Heart left ventricle (tissue), 16 donors: ENCODE measurements around the gene PLAC8. TPM values are rescaled to one million over a fixed set of nuclear protein-coding genes. Genes with fewer than 3 reads are reported as not detected.
A peak's percentile ranks its signal among the peaks of the same experiment; 100 is the strongest.

Source experiments
- ATAC-seq, 4 donors: fragments of 200-7000 bp; cut with Tn5 transposase; one replicate each; pipeline ENCODE4 v1.9.1; 2020 to 2022; ENCODE audit warnings: moderate library complexity in 4 of 4, mild to moderate bottlenecking in 3 of 4, moderate number of reproducible peaks in 1 of 4
- DNase-seq, 5 donors: peaks; one replicate each; pipeline ENCODE4 v3.0.0-alpha.2; 2020
- H3K27ac ChIP-seq, 12 donors: fragments of 200-600 bp; sonication (generic) in 4 of 12; one replicate each; pipeline versions ENCODE4 v1.5.0 to v1.8.0; 2016 to 2022; ENCODE audit warnings: mild to moderate bottlenecking in 2 of 12
- H3K27me3 ChIP-seq, 9 donors: fragments of 200-600 bp; sonication (generic) in 2 of 9; one replicate each; pipeline versions ENCODE4 v1.5.1 to v1.8.0; 2016 to 2022; ENCODE audit warnings: mild to moderate bottlenecking in 3 of 9
- H3K36me3 ChIP-seq, 9 donors: fragments of 200-600 bp; sonication (generic) in 2 of 9; one replicate each; pipeline versions ENCODE4 v1.5.0 to v1.8.0; 2018 to 2022; ENCODE audit warnings: mild to moderate bottlenecking in 2 of 9
- H3K4me1 ChIP-seq, 12 donors: fragments of 200-600 bp; sonication (generic) in 4 of 12; one replicate each; pipeline versions ENCODE4 v1.5.0 to v1.8.0; 2016 to 2022; ENCODE audit warnings: mild to moderate bottlenecking in 3 of 12
- H3K4me3 ChIP-seq, 12 donors: fragments of 200-600 bp; sonication (generic) in 4 of 12; one replicate each; pipeline versions ENCODE4 v1.5.0 to v1.8.0; 2017 to 2022; ENCODE audit warnings: mild to moderate bottlenecking in 9 of 12, moderate library complexity in 4 of 12
- H3K9me3 ChIP-seq, 12 donors: fragments of 200-600 bp; sonication (generic) in 4 of 12; one replicate each; pipeline versions ENCODE4 v1.5.0 to v1.8.0; 2016 to 2022; ENCODE audit warnings: mild to moderate bottlenecking in 1 of 12
- POLR2A ChIP-seq, 2 donors: fragments of 450-650 bp; IDR thresholded peaks; one replicate each; pipeline ENCODE4 v1.6.1; 2017; ENCODE audit warnings: antibody characterized with exemption in 2 of 2, mild to moderate bottlenecking in 2 of 2, moderate library complexity in 2 of 2
- WGBS, 4 donors: extraction: QIAGEN DNeasy Blood & Tissue Kit in 2 of 4; methylation state at CpG; one replicate each; pipeline versions ENCODE4 v1.1.5 to v1.1.7; 2013 to 2018; 5-methylcytosine and 5-hydroxymethylcytosine counted together
- intact Hi-C, 10 donors: fragments of 100-400 bp; cut with DNase I; formaldehyde crosslinking; loops; one replicate each; pipeline versions ENCODE4 v1.11.1 to v1.14.2; 2022
- long read RNA-seq, 3 donors: library from polyadenylated mRNA; unstranded; transcript quantifications; one replicate each; pipeline ENCODE4 v2.0.0, GENCODE V29; 2020 to 2021
- polyA plus RNA-seq, 2 donors: library from polyadenylated mRNA; stranded (reverse); fragments of 200-250 nt; gene quantifications; one replicate each; pipeline ENCODE4 v1.2.3, GENCODE V29; 2013
- total RNA-seq, 9 donors: library from RNA; depleted of rRNA in 2 of 9; stranded (reverse); fragments of >200 nt in 2 of 9; fragmentation: NEBNext Ultra II Directional in 3 of 9; extraction: Animal tissue kit (Norgen Biotek cat#: 25700) in 3 of 9; gene quantifications; one replicate each; pipeline versions ENCODE4 v1.1.0 to v1.2.4, GENCODE V29; 2016 to 2023
- TF ChIP-seq, protein P1 (sequence below), 12 donors: fragments of 200-600 bp; sonication (generic) in 4 of 12; IDR thresholded peaks; one replicate each; pipeline versions ENCODE4 v1.5.0 to v1.8.0; 2018 to 2022; ENCODE audit warnings: antibody characterized with exemption in 12 of 12, mild to moderate bottlenecking in 5 of 12
- donor health status: ischemic (EF 13 %, LVEDD 7.1; RV severe dilation, severe dysfunction).
- donor health status: healthy with polysubstance abuse.
- donor health status: DM: no; HTN: yes; CAD: no.
- donor health status: DM: no; HTN: no; CAD: no.
- donor health status: ischemic (EF 25% LVEDD 6.9; RV normal size, moderate dysfunction).
- donor health status: ischemic (EF 25% LVEDD 5.7; RV mildly dilated, moderate dysfunction).
- donor health status: healthy.
- donor health status: DM: yes; HTN: yes; CAD: no.
- donor health status: ischemic (EF 35%, LVEDD 5.7; RV mildly dilated, moderate dysfunction).
- donor health status: nonischemic (EF 11% LVEDD 7.7; RV severe dilation, severe dysfunction).
- donor health status: DM: yes; HTN: yes; CAD: no.
- donor health status: PGD.
- donor health status: ischemic (EF 29% LVEDD 5.4; RV normal size, mild dysfunction).
- donor health status: nonischemic (EF 23%, LVEDD 6.1; RV moderate dilation, normal function).

The PLAC8 gene, protein sequence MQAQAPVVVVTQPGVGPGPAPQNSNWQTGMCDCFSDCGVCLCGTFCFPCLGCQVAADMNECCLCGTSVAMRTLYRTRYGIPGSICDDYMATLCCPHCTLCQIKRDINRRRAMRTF
- total RNA-seq (10 to 100 TPM in 1 of 9 donors, 1 to 10 TPM in 2, under 1 TPM in 4, not detected in 2; 0.31 to 11.3 (median 0.83) TPM), polyA plus RNA-seq (under 1 TPM; 0.38 to 0.73 TPM)
- long read RNA-seq, donor 1: 0 reads
- long read RNA-seq, donor 2, partial matches to known transcripts: 0 of 1 reads
- long read RNA-seq, donor 2, other reads (novel, unspliced or antisense): 0 of 1 reads
- long read RNA-seq, donor 3, partial matches to known transcripts: 0 of 1 reads
- long read RNA-seq, donor 3, other reads (novel, unspliced or antisense): 0 of 1 reads

DNA sequence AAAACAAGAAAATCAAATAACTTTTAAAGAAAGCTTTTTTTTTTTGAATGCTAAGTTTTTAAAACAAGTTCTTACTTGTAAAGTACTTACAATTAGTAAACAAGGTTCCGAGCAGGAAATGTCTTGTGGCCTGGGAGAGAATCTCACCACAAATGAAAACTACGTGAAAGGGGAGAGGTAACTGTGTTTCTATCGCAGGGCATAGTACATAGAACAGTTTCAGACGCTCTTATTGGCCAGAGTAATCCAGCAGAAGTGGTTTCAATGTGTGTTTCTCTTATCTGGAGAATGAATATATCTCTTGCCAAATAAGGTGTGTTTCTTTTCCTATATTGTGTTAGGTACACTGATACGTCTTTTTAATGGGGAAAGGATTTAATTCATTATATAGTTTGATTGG, at the start of gene PLAC8:
Gene PLAC8 (minus strand): TSS at position 154 of the 400 bp plus-strand sequence. CDS start 6,808 bp downstream, outside the sequence.
- Histone ChIP-seq H3K27me3 (peaks cover 0 to 8% (median 0%) of the 10 kb centered on the region in 9 donors), H3K27ac (peak within 1 kb of the TSS in 1 of 12 donors; percentile 91), H3K4me1 (peaks cover 0 to 40% (median 1%) of the 10 kb centered on the region in 12 donors), H3K36me3 (no peaks in the 10 kb centered on the region), H3K4me3 (peak within 1 kb of the TSS in 1 of 12 donors; percentile 75), H3K9me3 (no peaks in the 10 kb centered on the region)
- TF ChIP-seq, protein P1, sequence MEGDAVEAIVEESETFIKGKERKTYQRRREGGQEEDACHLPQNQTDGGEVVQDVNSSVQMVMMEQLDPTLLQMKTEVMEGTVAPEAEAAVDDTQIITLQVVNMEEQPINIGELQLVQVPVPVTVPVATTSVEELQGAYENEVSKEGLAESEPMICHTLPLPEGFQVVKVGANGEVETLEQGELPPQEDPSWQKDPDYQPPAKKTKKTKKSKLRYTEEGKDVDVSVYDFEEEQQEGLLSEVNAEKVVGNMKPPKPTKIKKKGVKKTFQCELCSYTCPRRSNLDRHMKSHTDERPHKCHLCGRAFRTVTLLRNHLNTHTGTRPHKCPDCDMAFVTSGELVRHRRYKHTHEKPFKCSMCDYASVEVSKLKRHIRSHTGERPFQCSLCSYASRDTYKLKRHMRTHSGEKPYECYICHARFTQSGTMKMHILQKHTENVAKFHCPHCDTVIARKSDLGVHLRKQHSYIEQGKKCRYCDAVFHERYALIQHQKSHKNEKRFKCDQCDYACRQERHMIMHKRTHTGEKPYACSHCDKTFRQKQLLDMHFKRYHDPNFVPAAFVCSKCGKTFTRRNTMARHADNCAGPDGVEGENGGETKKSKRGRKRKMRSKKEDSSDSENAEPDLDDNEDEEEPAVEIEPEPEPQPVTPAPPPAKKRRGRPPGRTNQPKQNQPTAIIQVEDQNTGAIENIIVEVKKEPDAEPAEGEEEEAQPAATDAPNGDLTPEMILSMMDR (IDR thresholded peaks at IDR 0.05): no peak
- no peak for TF ChIP-seq POLR2A (IDR thresholded peaks at IDR 0.05)
- no peak for ATAC-seq
- 55 to 72% (median 68%) methylated on average over 5 of the region's 5 CpGs for WGBS, 4 donors
- DNase-seq: no peak
- intact Hi-C loops: no loop called here

DNA sequence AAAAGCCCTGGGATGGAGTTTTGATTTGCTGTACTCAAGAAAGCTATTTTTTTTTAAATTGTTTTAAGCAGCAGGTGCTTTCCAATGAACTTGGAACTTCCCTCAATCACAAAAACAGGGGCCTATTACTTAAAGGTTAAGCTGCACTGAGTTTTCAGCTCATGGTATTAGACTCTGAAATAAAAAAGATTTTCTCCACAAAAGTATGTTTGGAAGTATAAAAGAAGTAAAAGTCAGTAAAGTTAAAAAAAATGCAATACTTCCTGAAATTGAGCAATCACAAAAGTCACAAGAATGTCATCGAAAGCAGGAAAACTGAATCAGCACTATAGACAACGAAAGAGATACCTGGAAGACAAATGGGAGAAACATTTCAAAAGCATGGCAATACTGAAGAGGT, 38.9 kb upstream of the PLAC8 start:
- TF ChIP-seq POLR2A (IDR thresholded peaks at IDR 0.05): no peak
- TF ChIP-seq, protein P1 (IDR thresholded peaks at IDR 0.05): no peak
- H3K36me3 ChIP-seq: no peaks in the 10 kb centered on the region
- WGBS, 4 donors: 59 to 71% (median 69%) methylated on average over 2 of the region's 2 CpGs
- no peaks in the 10 kb centered on the region for H3K27me3 ChIP-seq
- intact Hi-C loops: no loop called here
- no peak overlapping the region for H3K4me3 ChIP-seq
- peaks cover 0 to 11% (median 0%) of the 10 kb centered on the region in 12 donors for H3K9me3 ChIP-seq
- peak overlapping the region in 1 of 12 donors; percentile 24 for H3K27ac ChIP-seq
- ATAC-seq (no peak), DNase-seq (no peak)
- peaks cover 0 to 36% (median 0%) of the 10 kb centered on the region in 12 donors for H3K4me1 ChIP-seq

DNA sequence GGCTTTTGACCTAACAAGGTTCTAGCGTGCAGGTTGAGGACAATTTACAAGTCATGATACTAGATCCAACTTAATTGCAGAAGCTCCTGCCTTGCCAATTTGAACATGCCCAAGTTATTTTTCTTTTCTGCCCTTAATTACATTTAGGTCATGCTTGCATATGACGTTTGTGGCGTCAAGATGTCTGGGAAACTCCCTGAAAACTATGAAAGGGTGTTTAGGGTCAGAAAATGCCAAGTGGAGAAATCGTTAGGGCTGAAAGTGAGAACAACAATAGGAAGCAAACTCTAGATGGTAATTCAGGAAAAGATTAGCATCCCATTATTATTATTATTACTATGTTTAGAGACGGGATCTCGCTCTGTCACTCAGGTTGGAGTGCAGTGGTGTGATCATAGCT, 38.2 kb upstream of the PLAC8 start:
- WGBS, 4 donors: 50 to 64% (median 61%) methylated on average over 6 of the region's 6 CpGs
- Histone ChIP-seq H3K9me3 (peaks cover 0 to 11% (median 0%) of the 10 kb centered on the region in 12 donors), H3K4me3 (no peak overlapping the region), H3K27me3 (no peaks in the 10 kb centered on the region), H3K27ac (peak overlapping the region in 1 of 12 donors; percentile 24), H3K36me3 (no peaks in the 10 kb centered on the region), H3K4me1 (peaks cover 0 to 36% (median 0%) of the 10 kb centered on the region in 12 donors)
- TF ChIP-seq, protein P1 (IDR thresholded peaks at IDR 0.05): no peak
- TF ChIP-seq POLR2A (IDR thresholded peaks at IDR 0.05): no peak
- DNase-seq: no peak
- ATAC-seq: no peak
- intact Hi-C loops: no loop called here

DNA sequence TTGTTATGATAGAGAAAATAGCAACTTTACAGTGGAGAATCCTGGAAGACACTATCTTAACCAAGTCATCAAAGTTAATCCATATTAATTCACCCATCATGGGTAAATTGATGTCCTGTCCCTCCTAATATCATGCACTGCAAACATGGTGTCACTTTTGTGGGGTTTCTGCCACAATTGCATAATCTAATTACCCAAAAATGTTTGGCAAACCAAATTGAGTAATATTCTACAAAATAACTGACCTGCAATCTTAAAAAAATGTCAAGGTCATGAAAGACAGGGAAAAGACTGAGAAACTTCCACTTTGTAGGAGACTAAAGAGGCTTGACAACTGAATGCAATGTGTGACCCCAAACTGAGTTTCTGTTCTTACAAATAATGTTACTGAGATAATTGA, 37.1 kb upstream of the PLAC8 start:
- ATAC-seq (no peak), DNase-seq (no peak)
- Histone ChIP-seq H3K27ac (no peak overlapping the region), H3K27me3 (no peaks in the 10 kb centered on the region), H3K4me3 (no peak overlapping the region), H3K36me3 (no peaks in the 10 kb centered on the region), H3K4me1 (peaks cover 0 to 36% (median 0%) of the 10 kb centered on the region in 12 donors), H3K9me3 (peaks cover 0 to 8% (median 0%) of the 10 kb centered on the region in 12 donors)
- TF ChIP-seq, protein P1 (IDR thresholded peaks at IDR 0.05): no peak
- TF ChIP-seq POLR2A (IDR thresholded peaks at IDR 0.05): no peak
- intact Hi-C loops: no loop called here
